ENCODE measurements around the gene NMD3. TPM values are rescaled to one million over a fixed set of nuclear protein-coding genes. Genes with fewer than 3 reads are reported as not detected.

The NMD3 gene
- total RNA-seq, 1 experiment from 2014 or later = 55.6 TPM

GRCh38 chr3:161197855-161198850 lies 23.0 kb upstream of the NMD3 start:
- Histone ChIP-seq H2BK12ac (ENCODE audit: insufficient read length, low read depth, low read length) (no peak overlapping the region), H2BK20ac (ENCODE audit: low read depth, low read length, poor library complexity, severe bottlenecking) (no peak overlapping the region), H3K9ac (ENCODE audit: extremely low read depth, insufficient read length, low read length) (no peak overlapping the region), H3K14ac (ENCODE audit: insufficient read depth, low read length) (no peak overlapping the region), H2AFZ (ENCODE audit: low read length) (no peak overlapping the region), H4K8ac (replicated peaks; ENCODE audit: insufficient read length, low read depth, low read length) (no peak overlapping the region), H3K4ac (ENCODE audit: low read depth, low read length) (no peak overlapping the region), H3K27ac (ENCODE audit: insufficient read length, low read depth, low read length) (no peak overlapping the region), H3K79me2 (ENCODE audit: insufficient read depth, low read length) (no peaks in the 10 kb centered on the region), H3K79me1 (ENCODE audit: insufficient read depth, low read depth, low read length, poor library complexity, severe bottlenecking) (no peaks in the 10 kb centered on the region), H4K91ac (ENCODE audit: insufficient read length, low read depth, low read length) (no peak overlapping the region), H2BK120ac (ENCODE audit: low read depth, low read length, poor library complexity, severe bottlenecking) (no peak overlapping the region), H3K4me1 (ENCODE audit: insufficient read depth, low read length) (no peaks in the 10 kb centered on the region), H3K56ac (ENCODE audit: insufficient read length, low read depth, low read length) (no peak overlapping the region), H2BK15ac (ENCODE audit: low read depth, low read length) (no peak overlapping the region), H2BK5ac (ENCODE audit: insufficient read length, low read length) (no peak overlapping the region), H3K23me2 (ENCODE audit: insufficient read length, low read depth, low read length, poor library complexity, severe bottlenecking) (no peaks in the 10 kb centered on the region), H3K4me2 (ENCODE audit: insufficient read depth, insufficient read length, low read length) (no peak overlapping the region), H3K27me3 (ENCODE audit: insufficient read depth, low read length) (no peaks in the 10 kb centered on the region), H3K23ac (ENCODE audit: insufficient read length, low read depth, low read length) (no peak overlapping the region), H3K9me3 (ENCODE audit: control insufficient read depth, low read depth, low read length) (no peaks in the 10 kb centered on the region), H4K20me1 (ENCODE audit: control insufficient read depth, insufficient read depth, insufficient read length) (no peaks in the 10 kb centered on the region), H3K18ac (ENCODE audit: insufficient read length, low read depth, low read length) (no peak overlapping the region), H4K5ac (ENCODE audit: insufficient read length, low read depth, low read length) (no peak overlapping the region), H2AK5ac (ENCODE audit: insufficient read length, low read length) (no peak overlapping the region), H3T11ph (ENCODE audit: low read length) (no peak overlapping the region)
- Mint-ChIP-seq H3K36me3 (ENCODE audit: insufficient read depth in 1 of 3, low read depth in 3 of 3) (peaks cover 6 to 21% (median 11%) of the 10 kb centered on the region in 3 experiments; a peak in 6 of 7 replicates), H3K9me3 (peaks cover 23% of the 10 kb centered on the region in 2 experiments), H3K27me3 (ENCODE audit: low read depth) (peaks cover 9% of the 10 kb centered on the region), H3K4me1 (peaks cover 4 to 9% of the 10 kb centered on the region in 2 experiments; a peak in 1 of 4 replicates), H3K4me3 (no peak overlapping the region), H3K27ac (no peak overlapping the region)
- no peak for DNase-seq
- no peak for TF ChIP-seq CTCF (conservative IDR thresholded peaks at IDR 0.05)
- WGBS (ENCODE audit: extremely low coverage, insufficient read length, low lambda C conversion rate) = no CpG with 5 or more reads among the region's 6 CpGs
